Fibroblast of lung (primary cell): Measurements from ENCODE around the gene GPR152.

Experiments
- EZH2 ChIP-seq: IDR thresholded peaks from 2 replicates; pipeline ENCODE4 v1.5.1; 2012; ENCODE audit warnings: low read length, control low read depth, mild to moderate bottlenecking; ENCODE audit errors: missing control alignments
- TF ChIP-seq, protein P1 (sequence below), 2 donors: IDR thresholded peaks in 1 of 2; conservative IDR thresholded peaks in 1 of 2; 1 replicate in 1 of 2; 2 replicates in 1 of 2; pipeline ENCODE4 v1.5.1; 2011 to 2012; ENCODE audit warnings: low read length in 2 of 2, control low read depth in 1 of 2, inconsistent platforms in 1 of 2, low read depth in 1 of 2, mild to moderate bottlenecking in 1 of 2

DNA sequence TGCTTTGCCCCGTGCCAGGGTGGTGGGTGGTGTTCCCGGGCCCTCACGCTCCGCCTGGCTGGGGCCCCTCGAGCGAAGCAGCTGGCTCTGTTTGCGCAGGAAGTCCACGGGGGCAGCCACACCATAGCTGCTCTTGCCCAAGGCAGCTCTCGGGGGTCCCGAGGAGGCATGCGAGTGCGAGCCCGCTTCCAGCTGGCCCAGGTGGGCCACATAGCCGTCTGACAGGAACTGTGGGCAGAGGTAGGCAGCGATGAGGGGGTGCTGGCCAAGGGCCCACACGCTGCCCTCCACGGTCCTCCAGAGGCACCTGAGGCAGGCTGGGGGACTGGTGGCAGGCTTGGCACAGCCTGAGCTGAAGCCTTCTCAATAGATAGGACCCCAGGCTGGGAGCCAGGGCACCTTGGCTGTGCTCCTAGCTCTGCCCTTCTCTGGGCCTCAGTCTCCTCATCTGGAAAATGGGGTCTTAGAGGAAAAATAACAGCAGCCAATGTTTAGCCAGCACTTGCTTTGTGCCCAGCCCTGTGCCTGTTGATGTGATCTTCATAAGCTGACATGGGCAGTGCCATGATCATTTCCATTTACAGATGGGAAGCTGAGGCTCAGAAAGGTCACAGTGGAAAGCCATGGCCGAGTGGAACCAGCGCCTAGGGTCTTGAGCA, 39.7 kb upstream of the GPR152 start:
- TF ChIP-seq, protein P1, sequence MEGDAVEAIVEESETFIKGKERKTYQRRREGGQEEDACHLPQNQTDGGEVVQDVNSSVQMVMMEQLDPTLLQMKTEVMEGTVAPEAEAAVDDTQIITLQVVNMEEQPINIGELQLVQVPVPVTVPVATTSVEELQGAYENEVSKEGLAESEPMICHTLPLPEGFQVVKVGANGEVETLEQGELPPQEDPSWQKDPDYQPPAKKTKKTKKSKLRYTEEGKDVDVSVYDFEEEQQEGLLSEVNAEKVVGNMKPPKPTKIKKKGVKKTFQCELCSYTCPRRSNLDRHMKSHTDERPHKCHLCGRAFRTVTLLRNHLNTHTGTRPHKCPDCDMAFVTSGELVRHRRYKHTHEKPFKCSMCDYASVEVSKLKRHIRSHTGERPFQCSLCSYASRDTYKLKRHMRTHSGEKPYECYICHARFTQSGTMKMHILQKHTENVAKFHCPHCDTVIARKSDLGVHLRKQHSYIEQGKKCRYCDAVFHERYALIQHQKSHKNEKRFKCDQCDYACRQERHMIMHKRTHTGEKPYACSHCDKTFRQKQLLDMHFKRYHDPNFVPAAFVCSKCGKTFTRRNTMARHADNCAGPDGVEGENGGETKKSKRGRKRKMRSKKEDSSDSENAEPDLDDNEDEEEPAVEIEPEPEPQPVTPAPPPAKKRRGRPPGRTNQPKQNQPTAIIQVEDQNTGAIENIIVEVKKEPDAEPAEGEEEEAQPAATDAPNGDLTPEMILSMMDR (conservative IDR thresholded peaks at IDR 0.05 in 1 of 2, IDR thresholded peaks at IDR 0.05 in 1 of 2; ENCODE audit: low read depth in 1 of 2, low read length in 2 of 2): no peak
- TF ChIP-seq EZH2: no peak
